NCI-H2196 (cell line): Measurements from ENCODE around the gene ZNF423.

Experiments used
- DNase-seq: peaks from one replicate; lab custom pipeline; 2025; ENCODE audit not compliant: unreplicated experiment; lab: John Stamatoyannopoulos, UW

Gene ZNF423

DNA sequence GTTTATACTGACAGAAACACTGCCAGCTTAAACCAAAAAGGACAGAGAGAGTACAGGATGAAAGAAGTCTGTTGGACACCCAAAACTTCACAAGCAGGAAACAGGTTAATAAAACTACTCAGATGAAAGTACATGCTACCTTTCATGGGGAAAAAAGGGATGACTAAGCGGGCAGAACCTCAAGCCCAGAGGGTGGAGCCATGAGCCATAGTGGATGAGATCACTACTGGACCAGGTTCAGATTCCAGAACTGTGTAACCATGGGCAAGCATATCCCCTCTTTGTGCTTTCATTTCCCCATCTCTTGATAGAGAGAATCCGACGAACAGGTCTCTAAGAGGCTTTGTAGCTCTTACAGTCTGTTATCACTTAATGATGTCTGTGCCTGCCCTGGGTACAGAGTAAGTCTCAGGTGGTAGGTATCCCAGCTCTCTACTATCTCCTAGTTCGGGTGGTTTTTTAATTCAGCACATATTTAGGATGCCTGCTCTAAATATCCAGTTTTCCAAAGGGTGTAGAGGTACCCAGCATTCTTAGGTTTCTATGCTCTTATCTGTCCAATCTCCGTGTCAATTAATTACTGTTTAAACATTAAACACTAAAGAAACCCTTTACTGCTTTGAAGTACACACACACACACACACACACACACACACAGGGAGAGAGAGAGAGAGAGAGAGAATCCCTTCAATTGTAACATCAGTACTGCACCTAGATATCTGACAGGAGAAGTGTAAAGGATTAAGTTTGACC is 206.7 kb downstream of the ZNF423 start:
- no peak for DNase-seq

DNA sequence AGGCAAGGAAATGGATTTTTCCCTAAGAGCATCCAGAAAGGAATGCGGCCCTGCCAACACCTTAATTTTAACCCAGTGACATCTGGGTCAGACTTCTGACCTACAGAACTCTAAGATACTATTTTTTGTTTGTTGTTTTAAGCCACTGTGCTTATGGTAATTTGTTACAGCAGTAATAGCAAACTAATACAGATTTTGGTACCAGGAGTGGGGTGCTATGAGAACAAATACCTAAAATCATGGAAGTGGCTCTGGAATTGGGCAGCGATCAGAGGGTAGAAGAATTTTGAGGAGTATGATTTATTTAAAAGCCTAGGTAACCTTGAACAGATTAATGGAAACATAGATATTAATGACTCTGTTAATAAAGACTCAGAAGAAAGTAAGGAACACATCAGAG is 208.2 kb downstream of the ZNF423 start:
- DNase-seq, result no peak

DNA sequence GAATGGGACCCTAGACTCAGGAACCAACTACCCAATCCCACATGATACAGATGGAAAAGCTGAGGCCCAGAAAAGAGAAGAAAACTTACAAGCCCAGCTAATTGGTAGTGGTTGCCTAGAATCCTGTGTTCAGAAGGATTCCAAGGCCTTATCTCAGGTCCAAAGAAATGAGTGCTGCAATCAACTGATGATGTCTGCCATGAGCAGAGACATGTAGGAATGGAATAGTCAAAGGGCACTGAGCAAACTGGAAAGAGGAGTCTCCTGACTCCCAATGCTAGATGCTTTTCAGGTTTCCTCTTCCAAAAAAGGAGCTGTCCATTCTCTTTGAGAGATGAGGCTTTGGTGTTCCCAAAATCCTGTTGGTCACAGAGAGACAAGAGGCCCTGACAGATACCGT is 210.6 kb downstream of the ZNF423 start:
- no peak for DNase-seq

DNA sequence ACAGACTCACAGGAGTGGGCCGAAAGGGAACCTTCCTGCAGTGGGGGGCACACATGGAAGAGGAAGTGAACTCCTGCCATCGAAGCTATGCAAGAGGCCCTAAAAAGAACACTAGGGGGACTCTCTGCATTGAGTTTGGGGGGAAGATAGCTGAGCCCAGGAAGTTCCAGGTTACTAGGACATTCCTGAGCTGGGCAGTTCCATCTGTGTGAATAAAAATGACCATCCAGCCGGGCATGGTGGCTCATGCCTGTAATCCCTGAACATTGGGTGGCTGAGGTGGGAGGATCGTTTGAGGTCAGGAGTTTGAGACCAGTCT is 211.8 kb downstream of the ZNF423 start:
- no peak for DNase-seq

DNA sequence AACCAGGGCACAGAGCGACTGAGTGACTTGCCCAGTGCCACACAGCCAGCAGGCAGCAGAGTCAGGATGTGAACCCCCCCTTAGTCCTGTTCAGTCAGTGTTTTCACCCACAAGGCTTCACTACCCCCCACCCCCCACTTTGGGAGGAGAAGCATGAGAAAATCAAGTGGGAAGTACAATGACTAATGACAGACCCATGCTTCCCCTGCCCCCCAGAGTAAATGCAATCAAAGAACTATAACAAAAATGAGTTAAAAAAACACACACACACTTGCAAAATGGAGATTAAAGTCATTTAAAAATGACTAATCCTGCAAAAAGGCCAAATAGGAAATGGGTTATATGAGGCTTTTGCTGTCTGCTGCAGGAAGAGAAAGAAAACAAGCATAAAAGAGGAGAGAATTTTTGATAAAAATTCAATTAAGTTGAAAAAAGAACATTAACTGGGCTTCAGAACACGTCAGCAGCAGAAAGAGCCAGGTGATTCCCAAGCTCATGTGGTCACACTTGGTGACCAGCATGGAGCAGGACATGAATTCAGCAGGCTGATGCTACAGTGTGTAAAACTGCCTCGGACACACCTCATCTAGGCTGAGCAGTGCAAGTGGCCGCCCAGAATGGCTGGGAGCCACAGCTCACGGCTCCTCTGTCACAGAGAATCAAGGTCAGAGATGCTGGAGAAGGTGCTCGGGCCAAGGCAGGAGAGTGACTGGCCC is 212.3 kb downstream of the ZNF423 start:
- no peak for DNase-seq

DNA sequence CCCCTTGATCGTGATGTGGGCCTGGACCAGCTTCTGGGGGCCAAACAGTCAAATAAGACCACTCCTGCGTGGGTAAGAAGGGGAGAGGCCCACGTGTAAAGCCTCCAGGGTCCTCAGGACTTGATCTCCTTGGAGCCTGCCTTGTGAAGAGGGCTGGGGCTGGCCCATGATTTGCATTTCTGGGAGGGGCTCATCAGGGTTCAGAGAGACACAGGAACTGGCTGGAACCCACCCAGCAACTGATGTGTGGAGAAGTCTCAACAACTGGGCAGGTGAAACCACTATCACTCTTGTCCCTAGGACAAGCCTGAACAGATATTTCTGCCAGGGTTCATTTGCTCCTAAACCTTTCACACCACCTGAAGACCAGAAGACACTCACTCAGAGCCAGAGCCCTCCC is 214.7 kb downstream of the ZNF423 start:
- DNase-seq, result no peak

DNA sequence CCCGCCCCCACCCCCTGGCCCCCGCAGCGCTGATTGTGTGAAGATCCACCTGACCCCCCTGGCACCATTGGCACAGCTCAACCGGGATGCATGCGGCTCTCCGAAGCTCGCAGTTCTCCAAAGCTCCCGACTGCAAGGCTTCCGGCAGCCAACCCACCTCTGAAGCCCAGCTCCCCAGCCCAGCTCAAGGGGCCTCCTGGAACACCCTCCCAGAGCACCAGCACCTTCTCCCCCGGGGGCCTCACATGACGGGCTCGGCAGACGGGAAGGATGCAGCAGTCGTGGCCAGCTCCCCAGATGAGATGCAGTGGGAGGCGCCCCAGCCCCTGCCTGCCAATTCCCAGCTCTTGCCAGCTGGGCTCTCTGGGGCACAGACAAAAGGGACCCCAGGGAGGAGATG is 215.3 kb downstream of the ZNF423 start:
- DNase-seq, result no peak

DNA sequence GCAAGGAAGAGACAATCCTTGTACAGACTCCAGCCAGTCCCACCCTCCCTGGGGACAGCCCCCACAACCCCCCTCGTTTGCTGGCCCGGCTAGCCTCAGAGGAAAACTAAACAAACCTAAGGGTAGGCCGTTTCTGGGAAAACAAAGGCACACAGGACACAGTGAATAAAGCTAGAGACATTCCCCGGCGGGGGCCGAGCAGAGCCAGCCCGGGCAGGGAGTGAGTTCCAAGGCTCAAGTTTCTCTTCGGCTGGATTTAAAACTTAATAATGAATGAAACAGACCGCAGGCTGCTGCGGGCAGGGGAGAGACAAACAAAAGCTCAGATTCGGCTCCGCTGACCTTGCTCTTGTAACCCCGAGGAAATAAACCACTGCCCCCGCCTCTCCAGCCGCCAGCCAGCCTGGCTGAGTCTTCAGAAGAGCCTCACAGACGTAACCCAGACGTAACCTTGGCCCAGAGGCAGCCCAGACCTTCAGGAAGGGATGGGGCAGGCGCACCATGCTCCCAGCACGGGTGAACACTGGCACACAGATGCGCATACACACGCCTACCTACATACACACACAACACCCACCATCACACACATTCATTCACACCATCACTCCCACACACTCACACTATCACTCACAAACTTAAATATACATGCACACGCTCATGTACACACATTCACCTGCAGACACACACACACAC is 216.0 kb downstream of the ZNF423 start:
- DNase-seq, result no peak

DNA sequence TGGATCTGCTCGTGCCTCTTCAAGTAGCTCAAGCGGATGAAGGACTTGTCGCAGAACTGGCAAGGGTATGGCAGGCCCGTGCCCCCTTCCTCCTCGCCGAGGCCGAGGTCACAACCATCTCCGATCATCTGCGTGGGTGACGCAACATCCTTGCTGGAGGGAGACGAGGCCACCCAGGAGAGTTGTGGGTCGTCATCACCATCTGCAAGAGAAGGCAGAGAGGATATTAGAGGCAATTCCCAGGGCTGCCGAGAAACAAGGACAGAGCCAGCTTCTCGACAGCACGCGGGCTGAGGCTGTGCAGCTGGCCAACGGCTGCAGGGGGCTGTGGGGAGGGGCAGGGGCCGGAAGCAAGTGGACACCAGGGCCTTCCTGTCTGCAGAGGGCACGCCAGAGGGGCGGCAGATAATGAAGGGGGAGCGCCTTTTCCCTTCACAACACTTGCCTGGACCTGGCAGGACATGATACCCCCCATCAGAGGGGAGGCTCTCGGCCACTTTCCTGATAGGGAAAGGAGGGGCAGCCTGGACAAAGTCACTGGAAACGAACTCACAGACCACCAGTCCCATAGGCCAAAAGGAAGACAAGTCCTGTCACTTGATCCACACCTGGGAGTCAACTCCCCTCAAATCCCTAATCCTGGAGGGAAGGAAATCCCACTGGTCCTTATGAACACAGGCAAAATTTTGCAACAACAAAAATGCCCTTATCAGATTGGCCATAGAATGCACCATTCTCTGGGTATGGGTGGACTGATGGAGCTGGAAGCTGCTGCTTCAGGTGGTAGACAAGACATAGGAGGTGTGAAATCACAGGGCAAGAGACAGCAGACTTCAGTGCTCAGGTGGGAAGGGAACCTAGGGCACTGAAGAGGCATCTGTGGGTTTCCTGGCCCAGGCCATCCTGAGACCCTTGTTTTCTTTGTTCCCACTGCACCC is 217.0 kb downstream of the ZNF423 start:
- no peak for DNase-seq

DNA sequence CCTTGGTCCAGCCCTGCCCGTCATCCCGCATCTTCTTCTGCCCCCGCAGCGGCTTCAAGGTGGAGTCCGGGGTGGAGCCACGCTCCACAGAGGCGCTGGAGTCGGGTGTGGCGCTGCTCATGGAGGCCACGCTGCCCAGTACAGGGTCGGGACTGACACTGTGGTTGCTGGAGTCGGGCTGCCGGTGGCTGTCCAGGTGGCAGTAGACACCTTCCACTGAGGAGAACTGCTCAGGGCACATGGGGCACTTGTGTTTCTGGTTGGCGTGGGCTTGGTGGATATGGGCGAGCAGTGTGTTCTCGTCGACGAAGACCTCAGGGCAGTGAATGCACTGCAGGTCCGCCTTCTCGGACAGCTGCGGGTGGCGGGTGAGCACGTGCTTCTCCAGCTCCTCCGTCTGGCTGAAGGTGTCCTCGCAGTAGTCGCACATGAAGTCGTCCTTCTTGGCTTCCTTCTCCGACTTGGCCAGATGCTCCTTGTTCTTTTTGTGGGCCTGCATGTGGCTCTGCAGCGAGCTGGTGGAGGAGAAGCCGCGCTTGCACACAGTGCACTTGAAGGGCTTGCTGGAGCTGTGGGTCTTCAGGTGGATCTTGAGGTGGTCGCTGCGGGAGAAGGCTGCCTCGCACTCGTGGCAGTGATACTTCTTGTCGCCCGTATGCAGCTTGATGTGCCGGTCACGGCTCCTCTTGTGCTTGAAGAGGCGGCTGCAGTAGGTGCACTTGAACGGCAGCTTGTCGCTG is 217.8 kb downstream of the ZNF423 start:
- DNase-seq, result no peak

DNA sequence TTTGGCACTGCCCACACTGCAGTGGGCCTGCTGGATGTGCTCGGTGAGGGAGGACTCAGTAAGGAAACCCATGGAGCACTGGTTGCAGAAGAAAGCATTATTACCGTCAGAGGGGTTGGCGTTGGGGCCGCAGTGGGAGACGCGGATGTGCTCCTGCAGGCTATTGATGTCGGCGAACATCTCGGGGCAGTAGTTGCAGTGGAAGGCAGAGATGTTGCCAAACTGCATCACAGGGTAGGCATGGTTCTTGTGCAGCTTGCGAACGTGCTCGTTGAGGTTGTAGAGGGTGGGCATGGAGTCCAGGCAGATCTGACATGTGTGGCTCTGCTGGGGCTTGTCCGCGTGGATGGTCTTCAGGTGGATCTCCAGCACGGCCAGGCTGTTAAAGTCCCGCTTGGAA is 218.4 kb downstream of the ZNF423 start:
- DNase-seq, result no peak

DNA sequence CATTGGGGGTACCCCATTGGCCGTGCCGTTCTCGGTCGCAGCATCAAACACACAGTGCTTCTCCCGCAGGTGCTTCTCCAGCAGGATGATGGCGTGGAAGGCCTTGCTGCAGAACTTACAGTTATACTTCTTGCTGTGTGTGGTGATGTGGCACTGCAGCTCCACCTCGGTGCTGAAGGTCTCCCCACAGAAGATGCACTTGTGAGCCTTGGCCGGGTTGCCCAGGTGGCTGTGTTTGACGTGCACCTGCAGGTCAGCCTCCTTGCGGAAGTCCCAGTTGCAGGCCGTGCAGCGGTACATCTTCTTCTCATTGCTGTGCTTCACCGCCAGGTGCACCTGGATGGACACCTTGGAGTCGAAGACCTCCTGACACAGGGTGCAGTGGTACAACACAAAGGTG is 219.3 kb downstream of the ZNF423 start:
- DNase-seq, result no peak

DNA sequence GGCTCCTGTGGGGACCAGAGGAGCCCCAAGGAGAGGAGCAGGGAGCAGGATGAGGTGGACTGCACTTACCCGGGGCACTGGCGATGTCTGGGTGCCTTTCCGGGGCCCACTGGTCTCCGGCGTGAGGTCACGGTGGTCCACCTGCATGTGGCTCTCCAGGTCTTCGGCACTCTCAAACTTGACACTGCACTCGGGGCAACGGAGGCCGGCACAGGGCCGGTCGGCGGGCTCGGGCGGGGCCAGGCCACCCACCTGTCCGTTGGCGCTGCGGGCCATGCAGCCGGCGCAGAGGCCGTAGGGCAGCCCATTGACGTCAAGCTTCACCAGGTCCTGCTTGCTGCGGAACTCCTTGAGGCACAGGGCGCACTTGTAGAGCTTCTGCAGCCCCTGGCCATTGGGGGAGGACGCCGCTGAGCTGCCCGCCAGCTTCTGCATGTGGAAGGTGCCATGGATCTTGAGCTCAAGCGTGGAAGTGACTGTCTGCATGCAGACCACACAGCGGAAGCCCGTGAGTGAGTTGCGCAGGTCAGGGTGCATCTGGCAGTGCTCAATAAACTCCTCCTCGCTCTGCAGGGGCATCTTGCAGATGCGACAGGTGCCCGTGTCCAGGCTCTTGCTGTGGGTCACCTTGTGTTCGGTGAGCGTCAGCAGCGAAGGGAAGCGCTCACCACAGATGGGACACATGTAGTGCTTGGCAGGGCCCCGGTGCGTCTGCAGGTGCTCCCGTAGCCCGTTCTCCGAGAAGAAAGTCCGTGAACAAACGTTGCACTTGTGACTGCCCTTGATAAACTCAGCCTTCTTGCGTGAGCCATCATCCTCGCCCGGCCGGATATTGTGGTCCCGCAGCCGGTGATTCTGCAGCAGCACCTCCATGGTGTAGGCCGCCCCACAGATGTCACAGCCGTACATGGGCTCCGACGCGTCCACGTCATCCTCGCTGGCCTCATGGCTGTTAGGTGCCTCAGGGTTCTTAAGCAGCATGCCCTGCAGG is 220.0 kb downstream of the ZNF423 start:
- no peak for DNase-seq

DNA sequence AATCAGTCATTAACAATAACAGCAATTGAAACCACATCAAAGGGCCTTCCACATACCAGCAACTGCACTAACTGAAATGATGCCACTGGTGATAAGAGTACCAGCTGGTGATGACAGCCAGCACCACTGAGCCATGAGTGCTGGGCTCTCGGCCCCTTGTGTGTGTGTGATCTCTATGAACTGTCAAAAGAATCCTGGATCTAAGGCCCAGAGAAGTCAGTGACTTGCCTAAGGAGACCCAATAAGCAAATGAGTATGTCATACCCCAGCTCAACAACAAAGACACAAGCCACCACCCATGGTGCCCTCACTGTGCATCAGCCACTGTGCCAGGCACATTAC is 220.9 kb downstream of the ZNF423 start:
- DNase-seq, result no peak

DNA sequence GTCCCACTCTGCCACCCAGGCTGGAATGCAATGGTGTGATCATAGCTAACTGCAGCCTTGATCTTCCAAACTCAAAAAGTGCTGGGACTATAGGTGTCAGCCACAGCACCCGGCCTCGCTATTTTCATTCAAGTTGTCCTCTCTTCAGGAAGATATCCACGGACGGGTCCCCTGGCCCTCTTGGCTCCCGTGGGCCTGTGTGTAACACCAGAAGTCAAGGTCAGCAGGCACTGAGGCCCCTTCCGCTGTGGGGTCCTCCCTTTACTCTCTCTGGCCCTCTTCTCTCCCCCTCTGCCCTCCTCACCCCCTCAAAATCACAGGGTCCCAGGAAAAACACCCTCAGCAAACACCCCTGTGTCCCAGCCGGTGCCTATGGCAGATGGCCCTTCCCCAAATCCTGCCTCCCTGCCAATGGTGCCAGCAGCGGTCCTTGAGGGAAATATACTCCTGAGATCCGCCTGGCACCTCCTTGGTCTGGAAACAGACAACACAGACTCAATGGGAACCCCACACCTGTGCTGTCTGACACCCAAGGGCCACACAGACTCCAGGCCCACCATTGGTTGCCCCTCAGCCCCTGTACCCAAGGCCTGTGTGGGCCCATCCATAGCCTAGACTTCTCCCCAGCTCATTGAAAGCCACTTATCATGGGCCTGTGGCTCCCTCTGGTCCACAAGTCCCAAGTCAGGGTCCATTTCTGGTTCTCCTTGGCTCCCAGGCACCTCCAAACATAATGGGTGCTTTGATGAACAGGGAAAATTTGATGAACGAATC is 221.5 kb downstream of the ZNF423 start:
- no peak for DNase-seq

DNA sequence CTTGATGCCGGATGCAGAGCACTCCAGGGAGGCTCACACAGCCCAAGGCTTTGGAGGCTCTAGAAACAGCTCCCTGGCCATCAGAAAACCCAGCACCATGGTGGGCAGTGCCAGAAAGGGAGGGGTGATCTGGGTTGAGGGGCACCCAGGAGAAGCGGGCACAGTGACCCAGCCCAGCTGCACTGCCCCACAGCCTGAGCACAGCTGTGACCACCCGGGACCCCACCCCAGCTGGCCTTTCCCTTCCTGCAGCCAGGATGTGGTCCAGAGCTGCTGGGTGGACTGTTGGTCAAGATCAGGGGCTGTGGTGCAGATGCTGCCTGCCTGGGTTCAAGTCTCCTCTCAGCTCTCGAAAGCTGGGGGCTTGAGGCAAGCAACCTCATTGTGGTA is 223.1 kb downstream of the ZNF423 start:
- DNase-seq, result no peak

DNA sequence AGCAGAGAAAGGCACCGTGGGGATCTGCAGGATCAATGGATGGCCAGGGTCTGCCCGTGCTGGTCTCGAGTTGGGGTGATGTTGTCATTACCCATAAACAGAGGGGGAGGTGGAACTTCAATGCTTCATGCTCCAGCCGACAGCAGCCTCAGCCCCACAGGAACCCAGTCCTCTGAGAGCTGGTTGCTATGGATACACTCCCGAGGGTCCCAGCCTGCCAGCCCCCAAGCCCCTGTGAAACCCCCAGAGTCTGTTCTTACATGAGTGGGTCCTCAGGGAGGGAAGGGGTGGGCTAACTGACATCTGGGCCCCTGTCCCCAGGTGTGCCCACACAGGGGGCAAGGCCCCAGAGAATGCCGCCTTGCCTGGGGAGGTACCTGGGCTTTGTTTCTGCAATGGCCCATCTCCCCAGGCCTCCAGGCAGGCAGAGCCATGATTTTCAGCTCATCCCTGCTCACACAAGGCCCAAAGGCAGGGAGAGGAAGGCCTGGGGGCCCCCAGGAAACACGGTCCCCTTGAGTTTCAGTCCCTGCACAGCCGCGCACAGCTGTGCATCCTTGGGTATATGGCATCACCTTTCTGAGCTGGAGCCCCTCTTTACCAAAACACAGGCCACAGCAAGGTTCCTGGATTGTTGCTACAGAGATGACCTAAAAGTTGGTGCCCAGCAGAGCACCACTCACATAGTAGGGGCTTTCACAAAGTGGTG is 223.7 kb downstream of the ZNF423 start:
- no peak for DNase-seq
